Parathyroid adenoma (tissue), 2 donors: ENCODE results near the gene MAP1LC3A.

Source experiments
- H2AFZ ChIP-seq: fragments of 300-600 bp; sonication (generic); one replicate; pipeline ENCODE4 v1.7.0; 2017; ENCODE audit warnings: antibody characterized with exemption, mild to moderate bottlenecking
- H3K27ac ChIP-seq: fragments of 300-600 bp; sonication (generic); one replicate; pipeline ENCODE4 v1.7.0; 2017
- H3K27me3 ChIP-seq: fragments of 300-600 bp; sonication (generic); one replicate; pipeline ENCODE4 v1.7.0; 2017; ENCODE audit warnings: low read length; ENCODE audit not compliant: control insufficient read depth, insufficient read depth
- H3K36me3 ChIP-seq: fragments of 300-600 bp; sonication (generic); one replicate; pipeline ENCODE4 v1.7.0; 2017; ENCODE audit warnings: low read length; ENCODE audit not compliant: control insufficient read depth, insufficient read depth
- H3K4me1 ChIP-seq: fragments of 300-600 bp; sonication (generic); one replicate; pipeline ENCODE4 v1.7.0; 2017; ENCODE audit warnings: control low read depth
- H3K4me2 ChIP-seq: fragments of 300-600 bp; sonication (generic); one replicate; pipeline ENCODE4 v1.7.0; 2017; ENCODE audit warnings: low read length
- H3K4me3 ChIP-seq: fragments of 300-600 bp; sonication (generic); one replicate; pipeline ENCODE4 v1.7.0; 2017; ENCODE audit warnings: low read depth, low read length
- H3K79me2 ChIP-seq: fragments of 300-600 bp; sonication (generic); one replicate; pipeline ENCODE4 v1.7.0; 2017; ENCODE audit warnings: control low read depth
- H3K9ac ChIP-seq: fragments of 300-600 bp; sonication (generic); one replicate; pipeline ENCODE4 v1.7.0; 2017; ENCODE audit warnings: mild to moderate bottlenecking
- H3K9me3 ChIP-seq: fragments of 300-600 bp; sonication (generic); one replicate; pipeline ENCODE4 v1.7.0; 2017; ENCODE audit warnings: low read length; ENCODE audit not compliant: control insufficient read depth
- TF ChIP-seq, protein P1 (sequence below): fragments of 300-600 bp; sonication (generic); IDR thresholded peaks from one replicate; pipeline ENCODE4 v1.7.0; 2017; ENCODE audit warnings: antibody characterized with exemption, mild to moderate bottlenecking
- donor health status: primary hyperparathyroidism.

The MAP1LC3A gene

DNA sequence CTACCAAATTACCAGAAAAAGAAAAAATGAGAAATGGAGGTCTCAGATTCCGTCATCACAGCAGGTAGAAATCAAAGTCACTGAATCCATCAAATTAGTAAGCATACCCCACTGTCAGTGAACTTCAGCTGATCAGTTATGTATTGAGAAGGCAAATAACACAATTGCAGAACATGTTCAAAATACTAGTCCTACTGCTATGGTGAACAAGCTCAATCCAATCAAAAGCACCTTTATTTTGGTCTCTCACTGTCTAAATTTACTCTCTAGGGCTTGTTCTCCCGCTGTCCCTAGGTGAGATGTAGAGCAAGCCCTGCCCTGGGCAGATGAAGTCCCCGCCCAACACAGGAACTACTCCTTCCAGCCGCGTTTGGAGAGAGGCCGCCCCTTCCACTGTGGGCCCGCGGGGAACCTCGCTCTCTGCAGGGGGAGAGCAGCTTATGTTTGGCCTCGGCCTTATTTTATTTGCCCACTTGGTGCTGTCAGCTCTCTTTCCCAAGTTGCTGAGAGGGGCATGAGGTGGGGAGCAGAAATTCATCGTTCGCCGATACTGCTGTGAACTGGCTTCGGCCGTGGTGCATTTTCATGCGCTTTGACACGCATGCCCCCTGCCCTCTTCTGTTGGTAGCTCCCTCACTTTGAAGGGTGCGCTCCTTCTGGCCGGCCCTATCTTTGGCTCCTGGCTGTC, 14.3 kb upstream of the MAP1LC3A start:
- Histone ChIP-seq H3K27ac (no peak overlapping the region), H3K9ac (no peak overlapping the region), H3K79me2 (no peaks in the 10 kb centered on the region), H3K4me1 (peaks cover under 1% of the 10 kb centered on the region), H2AFZ (peak overlapping the region; percentile 65), H3K9me3 (no peaks in the 10 kb centered on the region), H3K36me3 (no peaks in the 10 kb centered on the region), H3K27me3 (no peaks in the 10 kb centered on the region), H3K4me2 (no peak overlapping the region), H3K4me3 (no peak overlapping the region)
- TF ChIP-seq, protein P1, sequence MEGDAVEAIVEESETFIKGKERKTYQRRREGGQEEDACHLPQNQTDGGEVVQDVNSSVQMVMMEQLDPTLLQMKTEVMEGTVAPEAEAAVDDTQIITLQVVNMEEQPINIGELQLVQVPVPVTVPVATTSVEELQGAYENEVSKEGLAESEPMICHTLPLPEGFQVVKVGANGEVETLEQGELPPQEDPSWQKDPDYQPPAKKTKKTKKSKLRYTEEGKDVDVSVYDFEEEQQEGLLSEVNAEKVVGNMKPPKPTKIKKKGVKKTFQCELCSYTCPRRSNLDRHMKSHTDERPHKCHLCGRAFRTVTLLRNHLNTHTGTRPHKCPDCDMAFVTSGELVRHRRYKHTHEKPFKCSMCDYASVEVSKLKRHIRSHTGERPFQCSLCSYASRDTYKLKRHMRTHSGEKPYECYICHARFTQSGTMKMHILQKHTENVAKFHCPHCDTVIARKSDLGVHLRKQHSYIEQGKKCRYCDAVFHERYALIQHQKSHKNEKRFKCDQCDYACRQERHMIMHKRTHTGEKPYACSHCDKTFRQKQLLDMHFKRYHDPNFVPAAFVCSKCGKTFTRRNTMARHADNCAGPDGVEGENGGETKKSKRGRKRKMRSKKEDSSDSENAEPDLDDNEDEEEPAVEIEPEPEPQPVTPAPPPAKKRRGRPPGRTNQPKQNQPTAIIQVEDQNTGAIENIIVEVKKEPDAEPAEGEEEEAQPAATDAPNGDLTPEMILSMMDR, result no peak

DNA sequence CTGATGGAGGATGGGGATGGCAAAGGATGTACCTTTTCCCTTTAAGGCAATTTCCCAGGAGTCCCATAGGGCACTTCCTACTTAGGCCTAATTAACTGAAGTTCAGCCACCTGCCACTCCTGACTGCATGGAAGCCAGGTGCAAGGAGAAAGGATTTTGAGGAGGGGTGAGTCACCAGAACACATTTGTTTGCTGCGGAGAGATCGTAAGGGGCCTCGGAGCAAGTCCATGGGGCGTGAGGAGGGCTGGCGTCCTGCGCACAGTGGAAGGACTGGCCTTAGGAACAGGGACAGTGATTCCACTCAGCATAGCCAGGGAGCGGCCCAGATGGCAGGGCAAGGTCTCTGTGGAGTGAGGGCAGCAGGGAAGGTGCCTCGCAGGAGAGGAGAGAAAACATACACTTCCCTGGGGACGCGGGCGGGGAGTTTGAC, 11.8 kb upstream of the MAP1LC3A start:
- H3K4me2 ChIP-seq, result no peak overlapping the region
- H3K79me2 ChIP-seq, result no peaks in the 10 kb centered on the region
- peaks cover 7% of the 10 kb centered on the region for H3K4me1 ChIP-seq
- no peak overlapping the region for H2AFZ ChIP-seq
- H3K4me3 ChIP-seq, result no peak overlapping the region
- TF ChIP-seq, protein P1, result no peak
- H3K27ac ChIP-seq, result no peak overlapping the region
- no peaks in the 10 kb centered on the region for H3K36me3 ChIP-seq
- H3K9me3 ChIP-seq, result no peaks in the 10 kb centered on the region
- H3K27me3 ChIP-seq, result no peaks in the 10 kb centered on the region
- no peak overlapping the region for H3K9ac ChIP-seq

DNA sequence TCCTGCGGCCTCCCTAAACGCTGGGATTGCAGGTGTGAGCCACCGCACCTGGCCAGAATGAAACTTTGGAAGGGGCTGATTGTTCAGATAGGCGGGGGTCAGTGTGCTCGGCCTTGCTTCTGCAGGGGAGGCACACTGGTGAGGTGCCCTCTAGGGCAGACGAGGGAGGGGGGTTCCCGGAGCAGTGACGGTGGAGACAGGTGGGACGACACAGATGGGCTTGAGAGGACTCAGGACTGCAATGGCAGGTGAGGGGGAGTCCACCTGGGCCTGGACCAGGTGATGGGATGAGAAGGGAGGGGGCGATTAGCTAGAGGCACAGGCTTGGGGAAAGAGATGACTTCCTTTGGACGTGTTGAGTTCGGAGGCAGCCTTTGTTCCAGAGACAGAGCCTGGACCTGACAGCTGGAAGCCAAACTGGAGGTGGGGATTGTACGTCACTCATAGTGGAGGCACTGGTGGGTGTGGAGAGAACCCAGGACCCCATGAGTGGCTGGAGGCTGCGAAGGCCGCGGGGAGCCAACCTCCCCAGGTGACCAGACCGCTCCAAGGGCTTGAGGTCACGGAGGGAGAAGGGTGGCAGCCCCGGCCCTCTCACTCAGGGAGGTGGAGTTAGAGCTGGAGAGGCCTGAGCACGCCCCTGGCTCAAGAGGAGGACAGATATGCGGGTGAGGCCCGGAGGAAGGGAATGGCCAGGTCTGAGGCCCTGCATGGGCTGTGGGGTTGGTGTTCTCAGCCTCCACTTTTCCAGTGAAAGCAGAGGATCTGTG, 10.5 kb upstream of the MAP1LC3A start:
- Histone ChIP-seq H3K27me3 (no peaks in the 10 kb centered on the region), H3K9me3 (no peaks in the 10 kb centered on the region), H3K4me2 (no peak overlapping the region), H3K36me3 (no peaks in the 10 kb centered on the region), H3K27ac (no peak overlapping the region), H3K79me2 (no peaks in the 10 kb centered on the region), H2AFZ (no peak overlapping the region), H3K4me1 (peaks cover 7% of the 10 kb centered on the region), H3K4me3 (no peak overlapping the region), H3K9ac (no peak overlapping the region)
- TF ChIP-seq, protein P1, result no peak

DNA sequence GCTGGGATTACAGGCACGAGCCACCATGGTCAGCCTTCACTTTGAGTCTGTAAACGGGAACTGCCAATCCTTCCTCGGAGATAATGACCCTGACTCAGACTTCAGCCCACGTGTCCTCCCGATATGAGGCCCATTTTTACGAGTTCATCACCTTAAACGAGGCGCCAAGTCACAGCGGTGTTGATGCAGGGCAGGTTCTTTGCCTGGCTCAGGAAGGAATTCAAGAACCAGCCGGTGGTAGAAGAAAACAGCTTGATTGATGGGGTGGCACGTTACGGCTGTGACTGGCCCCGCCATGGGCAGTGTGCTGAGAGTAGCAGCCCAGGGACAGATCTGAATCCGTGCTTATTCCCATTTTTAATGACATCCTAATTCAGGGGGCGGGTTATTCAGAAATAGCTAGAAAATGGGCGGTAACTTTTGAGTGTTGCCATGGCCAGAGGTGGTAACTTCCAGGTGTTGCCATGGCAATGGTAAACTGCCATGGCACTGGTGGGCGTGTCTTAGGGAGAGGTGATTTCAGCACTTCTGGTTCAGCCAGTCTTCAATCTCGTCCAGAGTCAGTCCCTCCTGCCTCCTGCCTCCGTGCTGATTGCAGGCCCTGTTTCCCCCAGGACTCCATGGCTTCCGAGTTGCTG, 9.1 kb upstream of the MAP1LC3A start:
- TF ChIP-seq, protein P1, result no peak
- H3K4me3 ChIP-seq, result no peak overlapping the region
- H3K36me3 ChIP-seq, result no peaks in the 10 kb centered on the region
- peak overlapping the region; percentile 50 for H2AFZ ChIP-seq
- H3K4me2 ChIP-seq, result no peak overlapping the region
- H3K4me1 ChIP-seq, result peaks cover 7% of the 10 kb centered on the region
- H3K9ac ChIP-seq, result no peak overlapping the region
- H3K79me2 ChIP-seq, result no peaks in the 10 kb centered on the region
- H3K27ac ChIP-seq, result no peak overlapping the region
- no peaks in the 10 kb centered on the region for H3K27me3 ChIP-seq
- no peaks in the 10 kb centered on the region for H3K9me3 ChIP-seq
